ENCODE measurements around the gene IGF2BP1.
"Not testable (repeated sequence)": the region's sequence is repeated elsewhere in the genome, so short reads cannot be mapped to it uniquely, and the experiment has no call there.

IGF2BP1 gene

GRCh38 chr17:49038544-49038943, 41.4 kb downstream of the IGF2BP1 start:
- DNase-seq (ENCODE audit: low spot score), result no peak
- no peak overlapping the region for H3K4me3 ChIP-seq (ENCODE audit: low read length in 2 of 2)
- no CpG with 5 or more reads among the region's 2 CpGs for WGBS, 2 donors (ENCODE audit: extremely low coverage in 2 of 2, insufficient read length in 2 of 2, insufficient replicate concordance in 1 of 2)
- H3K14ac ChIP-seq (ENCODE audit: low read length), result no peak overlapping the region
- no peaks in the 10 kb centered on the region for H3K9me3 ChIP-seq (replicated peaks in 1 of 2; ENCODE audit: control insufficient read depth in 2 of 2, insufficient read depth in 1 of 2, low read depth in 1 of 2, low read length in 2 of 2)
- H4K91ac ChIP-seq (ENCODE audit: low read depth, low read length, poor library complexity), result no peak overlapping the region
- no peaks in the 10 kb centered on the region for H3K4me1 ChIP-seq (ENCODE audit: control insufficient read depth in 2 of 2, insufficient read depth in 1 of 2, low read depth in 1 of 2, low read length in 2 of 2)
- H2BK5ac ChIP-seq (ENCODE audit: low read length), result no peak overlapping the region
- no peak overlapping the region for H4K8ac ChIP-seq (ENCODE audit: low read depth, low read length)
- H3K18ac ChIP-seq (ENCODE audit: low read length), result no peak overlapping the region
- no peak overlapping the region for H3K9ac ChIP-seq (ENCODE audit: low read depth, low read length, poor library complexity)
- H3K23ac ChIP-seq (ENCODE audit: low read depth, low read length, poor library complexity), result no peak overlapping the region
- no peak overlapping the region for H3K4me2 ChIP-seq (ENCODE audit: insufficient read depth, low read length, poor library complexity, severe bottlenecking)
- H3K27ac ChIP-seq (replicated peaks; ENCODE audit: low read length), result no peak overlapping the region
- H3K79me1 ChIP-seq (ENCODE audit: low read depth, low read length), result peaks cover 15% of the 10 kb centered on the region
- H2BK120ac ChIP-seq (ENCODE audit: low read depth, low read length), result no peak overlapping the region
- H2BK12ac ChIP-seq (ENCODE audit: low read length), result no peak overlapping the region
- H2AK5ac ChIP-seq (ENCODE audit: low read depth, low read length), result no peak overlapping the region
- H2AFZ ChIP-seq (ENCODE audit: low read length), result no peak overlapping the region
- H3K36me3 ChIP-seq (replicated peaks in 1 of 2; ENCODE audit: control insufficient read depth in 2 of 2, insufficient read depth in 2 of 2, low read length in 2 of 2), result peaks cover 59 to 99% of the 10 kb centered on the region in 2 donors
- no peaks in the 10 kb centered on the region for H3K27me3 ChIP-seq (ENCODE audit: control insufficient read depth in 3 of 3, insufficient read depth in 3 of 3, low read depth in 1 of 3, low read length in 3 of 3)
- no peak overlapping the region for H3K4ac ChIP-seq (ENCODE audit: low read length)
- H2BK15ac ChIP-seq (ENCODE audit: low read length), result no peak overlapping the region

DNA sequence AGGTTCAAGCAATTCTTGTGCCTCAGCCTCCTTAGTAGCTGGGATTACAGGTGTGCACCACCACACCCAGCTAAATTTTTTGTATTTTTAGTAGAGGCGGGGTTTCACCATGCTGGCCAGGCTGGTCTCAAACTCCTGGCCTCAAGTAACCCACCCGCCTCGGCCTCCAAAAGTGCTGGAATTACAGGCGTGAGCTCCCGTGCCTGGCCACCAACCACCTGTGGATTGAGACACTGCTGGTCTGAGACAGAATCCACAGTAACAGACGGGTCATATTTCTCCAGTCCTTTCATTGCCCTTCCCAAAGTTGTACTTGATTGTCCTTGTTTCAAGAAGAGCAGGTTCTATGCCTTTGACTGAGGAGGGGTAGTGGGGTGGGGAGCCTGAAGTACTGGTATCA, 42.3 kb downstream of the IGF2BP1 start:
- H3K14ac ChIP-seq (ENCODE audit: low read length); H2AK5ac ChIP-seq (ENCODE audit: low read depth, low read length); H3K9me3 ChIP-seq (replicated peaks in 1 of 2; ENCODE audit: control insufficient read depth in 2 of 2, insufficient read depth in 1 of 2, low read depth in 1 of 2, low read length in 2 of 2); H4K91ac ChIP-seq (ENCODE audit: low read depth, low read length, poor library complexity); H3K4ac ChIP-seq (ENCODE audit: low read length); H3K4me3 ChIP-seq (ENCODE audit: low read length in 2 of 2); H3K27ac ChIP-seq (replicated peaks; ENCODE audit: low read length); H3K23ac ChIP-seq (ENCODE audit: low read depth, low read length, poor library complexity); H3K9ac ChIP-seq (ENCODE audit: low read depth, low read length, poor library complexity); H3K18ac ChIP-seq (ENCODE audit: low read length); H3K4me1 ChIP-seq (ENCODE audit: control insufficient read depth in 2 of 2, insufficient read depth in 1 of 2, low read depth in 1 of 2, low read length in 2 of 2); H3K4me2 ChIP-seq (ENCODE audit: insufficient read depth, low read length, poor library complexity, severe bottlenecking); H2BK120ac ChIP-seq (ENCODE audit: low read depth, low read length); H3K27me3 ChIP-seq (ENCODE audit: control insufficient read depth in 3 of 3, insufficient read depth in 3 of 3, low read depth in 1 of 3, low read length in 3 of 3); DNase-seq (ENCODE audit: low spot score); H2AFZ ChIP-seq (ENCODE audit: low read length); H2BK15ac ChIP-seq (ENCODE audit: low read length); H2BK5ac ChIP-seq (ENCODE audit: low read length); H4K8ac ChIP-seq (ENCODE audit: low read depth, low read length); H2BK12ac ChIP-seq (ENCODE audit: low read length): not testable (repeated sequence)
- peaks cover 15% of the 10 kb centered on the region for H3K79me1 ChIP-seq (ENCODE audit: low read depth, low read length)
- H3K36me3 ChIP-seq (replicated peaks in 1 of 2; ENCODE audit: control insufficient read depth in 2 of 2, insufficient read depth in 2 of 2, low read length in 2 of 2), result peaks cover 68 to 99% of the 10 kb centered on the region in 2 donors
- no CpG with 5 or more reads among the region's 6 CpGs for WGBS, 2 donors (ENCODE audit: extremely low coverage in 2 of 2, insufficient read length in 2 of 2, insufficient replicate concordance in 1 of 2)

DNA sequence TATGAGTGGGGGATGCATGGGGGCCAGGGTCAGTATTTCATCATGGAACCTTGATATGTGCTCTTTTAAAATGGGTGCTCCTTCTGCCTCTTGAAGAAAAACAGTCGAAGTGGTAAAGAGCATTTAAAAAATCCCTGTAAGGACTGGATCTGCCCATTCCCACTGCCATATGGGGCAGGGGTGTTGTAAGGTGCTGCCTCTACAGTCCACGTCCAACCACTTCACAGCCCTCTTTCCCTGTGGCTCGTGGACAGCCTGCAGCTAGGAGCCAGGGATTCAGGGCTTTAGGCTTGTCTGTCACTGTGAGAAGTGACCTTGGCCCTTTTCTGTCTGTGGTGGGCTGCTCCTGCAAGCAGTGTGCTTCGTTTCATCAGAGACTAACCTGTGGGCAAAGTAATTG, 44.3 kb downstream of the IGF2BP1 start:
- no peak overlapping the region for H2BK5ac ChIP-seq (ENCODE audit: low read length)
- no peak overlapping the region for H2BK12ac ChIP-seq (ENCODE audit: low read length)

GRCh38 chr17:49045376-49045775, 48.2 kb downstream of the IGF2BP1 start:
- no peak overlapping the region for H3K27ac ChIP-seq (replicated peaks; ENCODE audit: low read length)
- H3K36me3 ChIP-seq (replicated peaks in 1 of 2; ENCODE audit: control insufficient read depth in 2 of 2, insufficient read depth in 2 of 2, low read length in 2 of 2), result peaks cover 84 to 100% of the 10 kb centered on the region in 2 donors
- H3K4ac ChIP-seq (ENCODE audit: low read length), result no peak overlapping the region

More for the DNA sequence above, 44.3 kb downstream of the IGF2BP1 start:
- Histone ChIP-seq H3K4me3 (ENCODE audit: low read length in 2 of 2) (no peak overlapping the region), H2BK120ac (ENCODE audit: low read depth, low read length) (no peak overlapping the region), H3K23ac (ENCODE audit: low read depth, low read length, poor library complexity) (no peak overlapping the region), H4K8ac (ENCODE audit: low read depth, low read length) (no peak overlapping the region), H3K36me3 (replicated peaks in 1 of 2; ENCODE audit: control insufficient read depth in 2 of 2, insufficient read depth in 2 of 2, low read length in 2 of 2) (peaks cover 81 to 99% of the 10 kb centered on the region in 2 donors), H3K27ac (replicated peaks; ENCODE audit: low read length) (no peak overlapping the region), H3K14ac (ENCODE audit: low read length) (no peak overlapping the region), H3K9me3 (replicated peaks in 1 of 2; ENCODE audit: control insufficient read depth in 2 of 2, insufficient read depth in 1 of 2, low read depth in 1 of 2, low read length in 2 of 2) (no peaks in the 10 kb centered on the region), H3K27me3 (ENCODE audit: control insufficient read depth in 3 of 3, insufficient read depth in 3 of 3, low read depth in 1 of 3, low read length in 3 of 3) (no peaks in the 10 kb centered on the region), H3K79me1 (ENCODE audit: low read depth, low read length) (peaks cover 10% of the 10 kb centered on the region), H3K4ac (ENCODE audit: low read length) (no peak overlapping the region), H3K4me1 (ENCODE audit: control insufficient read depth in 2 of 2, insufficient read depth in 1 of 2, low read depth in 1 of 2, low read length in 2 of 2) (no peaks in the 10 kb centered on the region), H2AFZ (ENCODE audit: low read length) (no peak overlapping the region), H4K91ac (ENCODE audit: low read depth, low read length, poor library complexity) (no peak overlapping the region), H3K4me2 (ENCODE audit: insufficient read depth, low read length, poor library complexity, severe bottlenecking) (no peak overlapping the region), H3K9ac (ENCODE audit: low read depth, low read length, poor library complexity) (no peak overlapping the region), H3K18ac (ENCODE audit: low read length) (no peak overlapping the region), H2BK15ac (ENCODE audit: low read length) (no peak overlapping the region), H2AK5ac (ENCODE audit: low read depth, low read length) (no peak overlapping the region)
- DNase-seq (ENCODE audit: low spot score), result no peak
- WGBS, 2 donors (ENCODE audit: extremely low coverage in 2 of 2, insufficient read length in 2 of 2, insufficient replicate concordance in 1 of 2), result no CpG with 5 or more reads among the region's 4 CpGs

More at GRCh38 chr17:49045376-49045775, 48.2 kb downstream of the IGF2BP1 start:
- Histone ChIP-seq H3K9ac (ENCODE audit: low read depth, low read length, poor library complexity) (no peak overlapping the region), H2AFZ (ENCODE audit: low read length) (no peak overlapping the region), H3K4me3 (ENCODE audit: low read length in 2 of 2) (no peak overlapping the region), H3K79me1 (ENCODE audit: low read depth, low read length) (peaks cover 3% of the 10 kb centered on the region), H3K18ac (ENCODE audit: low read length) (no peak overlapping the region), H4K8ac (ENCODE audit: low read depth, low read length) (no peak overlapping the region), H3K14ac (ENCODE audit: low read length) (no peak overlapping the region), H2BK5ac (ENCODE audit: low read length) (no peak overlapping the region), H3K4me1 (ENCODE audit: control insufficient read depth in 2 of 2, insufficient read depth in 1 of 2, low read depth in 1 of 2, low read length in 2 of 2) (no peaks in the 10 kb centered on the region), H2BK12ac (ENCODE audit: low read length) (no peak overlapping the region), H3K4me2 (ENCODE audit: insufficient read depth, low read length, poor library complexity, severe bottlenecking) (no peak overlapping the region), H2BK120ac (ENCODE audit: low read depth, low read length) (no peak overlapping the region), H4K91ac (ENCODE audit: low read depth, low read length, poor library complexity) (no peak overlapping the region), H3K9me3 (replicated peaks in 1 of 2; ENCODE audit: control insufficient read depth in 2 of 2, insufficient read depth in 1 of 2, low read depth in 1 of 2, low read length in 2 of 2) (no peaks in the 10 kb centered on the region), H3K23ac (ENCODE audit: low read depth, low read length, poor library complexity) (no peak overlapping the region), H2BK15ac (ENCODE audit: low read length) (no peak overlapping the region), H3K27me3 (ENCODE audit: control insufficient read depth in 3 of 3, insufficient read depth in 3 of 3, low read depth in 1 of 3, low read length in 3 of 3) (no peaks in the 10 kb centered on the region), H2AK5ac (ENCODE audit: low read depth, low read length) (no peak overlapping the region)
- WGBS, 2 donors (ENCODE audit: extremely low coverage in 2 of 2, insufficient read length in 2 of 2, insufficient replicate concordance in 1 of 2), result no CpG with 5 or more reads among the region's 2 CpGs
- no peak for DNase-seq (ENCODE audit: low spot score)
